GM19395 (cell line): ENCODE measurements around the gene DCTN2.
"Not testable (repeated sequence)": the region's sequence is repeated elsewhere in the genome, so short reads cannot be mapped to it uniquely, and the experiment has no call there.

Experiments used
- ATAC-seq: cut with Tn5 transposase; IDR thresholded peaks from one replicate; pipeline ENCODE4 v1.9.1; 2021; ENCODE audit warnings: mild to moderate bottlenecking, moderate library complexity; ENCODE audit not compliant: unreplicated experiment

Gene DCTN2

DNA sequence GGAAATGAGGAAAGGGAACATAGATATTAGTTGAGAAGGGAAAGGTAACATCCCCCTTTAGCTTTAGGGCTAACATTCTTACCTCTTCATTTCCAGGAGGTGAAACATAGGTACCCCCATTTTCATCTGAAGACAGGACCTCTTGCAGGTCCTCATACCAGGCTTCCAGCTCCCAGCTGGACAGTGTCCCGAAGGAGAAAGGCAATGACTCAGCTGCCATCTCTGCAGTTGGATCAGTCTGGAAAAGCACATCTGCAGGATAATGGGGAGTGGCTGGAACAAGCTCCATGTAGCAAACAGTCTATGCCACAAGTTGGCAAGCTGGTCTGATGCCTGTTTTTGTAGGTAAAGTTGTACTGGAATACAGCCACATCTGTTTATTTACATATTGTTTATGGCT, 29.8 kb downstream of the DCTN2 start:
- no peak for ATAC-seq

DNA sequence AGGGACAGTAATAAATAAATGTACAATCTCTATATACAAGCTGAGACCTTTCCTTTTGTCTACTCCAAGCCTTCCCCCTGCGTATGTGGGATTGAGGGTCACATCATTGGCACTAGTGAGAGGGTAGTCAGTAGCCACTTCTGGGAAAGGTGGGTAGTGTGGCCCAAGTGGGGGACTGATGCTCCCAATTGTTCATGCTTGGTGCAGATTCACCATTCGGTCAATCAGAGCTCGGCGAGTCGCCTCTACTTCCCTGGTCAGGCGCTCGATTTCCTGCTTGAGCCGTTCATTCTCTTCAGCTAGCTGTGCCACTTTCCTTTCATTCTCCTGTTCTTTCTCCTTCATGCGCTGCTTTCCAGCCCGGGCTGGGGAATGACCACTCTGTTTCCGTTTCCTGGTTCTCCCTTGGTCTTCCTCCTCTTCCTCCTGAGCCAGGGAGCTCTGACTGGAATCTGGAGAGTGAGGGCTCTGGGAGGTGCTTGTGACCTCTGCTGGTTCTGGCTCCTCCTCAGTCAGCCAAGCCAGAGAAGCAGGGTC, 30.3 kb downstream of the DCTN2 start:
- no peak for ATAC-seq

DNA sequence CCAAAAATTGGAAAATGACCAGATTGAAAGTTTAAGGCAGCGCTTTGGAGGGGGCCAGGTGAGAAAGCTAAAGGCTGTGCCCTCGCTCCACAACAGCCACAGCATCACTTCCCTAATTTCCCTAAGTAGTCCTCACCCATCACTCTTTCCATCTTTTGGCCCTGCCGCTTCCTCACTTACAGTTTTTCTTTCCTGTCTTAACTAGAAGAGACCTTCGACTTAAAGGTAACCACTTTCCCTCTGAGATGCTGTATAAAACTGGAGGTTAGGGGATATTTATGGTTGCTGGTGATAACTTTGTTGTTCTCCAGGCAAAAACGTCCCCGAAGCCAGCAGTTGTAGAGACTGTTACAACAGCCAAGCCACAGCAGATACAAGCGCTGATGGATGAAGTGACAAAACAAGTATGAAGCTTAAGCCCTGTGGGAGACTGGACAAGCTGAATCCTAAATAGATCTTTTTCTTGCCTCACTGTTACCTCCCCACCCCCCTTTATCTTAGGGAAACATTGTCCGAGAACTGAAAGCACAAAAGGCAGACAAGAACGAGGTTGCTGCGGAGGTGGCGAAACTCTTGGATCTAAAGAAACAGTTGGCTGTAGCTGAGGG, 31.0 kb downstream of the DCTN2 start:
- no peak for ATAC-seq

DNA sequence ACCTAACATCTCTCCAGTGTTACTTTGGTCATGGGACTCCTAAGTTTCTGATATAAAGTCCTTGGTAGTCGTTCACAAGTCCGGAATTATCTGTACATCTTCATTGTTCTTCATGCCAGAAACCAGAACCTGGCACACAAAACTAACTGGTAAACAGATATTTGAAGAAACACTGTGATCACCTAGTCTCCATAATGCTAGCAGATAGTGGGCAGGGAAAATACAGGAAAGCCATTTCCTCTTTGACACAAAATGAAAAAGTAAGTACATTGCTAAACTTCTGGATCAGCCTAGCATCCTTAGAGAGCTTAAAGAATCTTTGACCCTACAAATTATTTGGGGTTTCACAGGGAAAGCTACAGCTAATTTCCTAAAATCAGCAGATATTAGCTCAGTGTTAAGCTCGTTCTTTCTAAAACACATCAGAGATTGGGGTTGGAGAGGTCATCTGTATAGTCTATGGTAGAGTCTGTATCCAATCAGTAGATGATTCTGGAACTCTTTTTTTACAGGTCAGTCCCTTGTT, 31.5 kb downstream of the DCTN2 start:
- ATAC-seq, result no peak

DNA sequence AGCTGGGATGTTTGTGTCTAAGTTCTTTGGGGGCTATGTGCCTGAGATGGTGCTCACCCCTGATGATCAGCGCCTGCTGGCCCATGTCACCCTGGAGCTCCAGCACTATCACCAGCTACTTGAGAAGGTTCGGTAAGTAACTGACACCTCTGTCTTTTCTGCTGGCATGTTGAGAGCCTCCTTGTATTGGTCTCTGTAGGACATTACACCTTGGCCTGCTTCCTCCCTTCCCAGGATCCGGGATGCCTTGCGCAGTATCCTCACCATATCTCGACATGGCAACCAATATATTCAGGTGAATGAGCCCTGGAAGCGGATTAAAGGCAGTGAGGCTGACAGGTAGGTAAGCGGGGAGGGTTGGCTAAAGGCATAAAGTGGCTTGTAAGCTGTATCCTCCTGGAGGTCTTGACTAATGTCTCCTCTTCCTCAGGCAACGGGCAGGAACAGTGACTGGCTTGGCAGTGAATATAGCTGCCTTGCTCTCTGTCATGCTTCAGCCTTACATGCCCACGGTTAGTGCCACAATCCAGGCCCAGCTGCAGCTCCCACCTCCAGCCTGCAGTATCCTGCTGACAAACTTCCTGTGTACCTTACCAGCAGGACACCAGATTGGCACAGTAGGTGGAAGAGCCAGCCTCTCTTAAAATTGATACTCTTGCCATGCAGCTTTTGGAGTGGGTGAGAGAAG, 32.1 kb downstream of the DCTN2 start:
- ATAC-seq, result no peak

DNA sequence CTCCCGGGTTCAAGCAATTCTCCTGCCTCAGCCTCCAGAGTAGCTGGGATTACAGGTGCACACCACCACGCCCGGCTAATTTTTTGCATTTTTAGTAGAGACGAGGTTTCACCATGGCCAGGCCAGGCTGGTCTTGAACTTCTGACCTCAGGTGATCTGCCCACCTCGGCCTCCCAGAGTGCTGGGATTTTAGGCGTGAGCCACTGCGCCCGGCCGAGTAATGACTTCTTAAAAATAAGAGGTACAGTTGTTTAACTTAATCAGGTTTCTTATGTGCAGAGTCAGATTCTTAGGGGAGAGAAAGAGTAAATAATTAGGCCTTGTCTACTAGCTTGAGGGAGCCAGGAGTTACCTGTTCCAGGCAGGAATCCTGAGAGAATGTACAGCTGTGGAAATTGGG, 32.7 kb downstream of the DCTN2 start:
- not testable (repeated sequence) for ATAC-seq

DNA sequence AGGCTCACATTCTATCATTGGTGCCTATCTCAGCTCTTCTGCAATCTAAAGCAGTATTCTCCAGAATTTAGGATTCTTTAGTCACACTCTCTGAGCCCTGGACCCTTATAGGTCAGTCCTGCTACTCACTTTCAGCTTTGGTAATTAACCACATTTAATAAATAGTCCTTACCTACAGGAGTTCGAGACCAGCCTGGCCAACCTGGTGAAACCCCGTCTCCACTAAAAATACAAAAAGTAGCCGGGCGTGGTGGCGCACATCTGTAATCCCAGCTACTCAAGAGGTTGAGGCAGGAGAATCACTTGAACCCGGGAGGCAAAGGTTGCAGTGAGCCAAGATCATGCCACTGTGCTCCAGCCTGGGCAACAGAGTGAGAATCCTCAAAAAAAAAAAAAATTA, 33.3 kb downstream of the DCTN2 start:
- ATAC-seq, result not testable (repeated sequence)

DNA sequence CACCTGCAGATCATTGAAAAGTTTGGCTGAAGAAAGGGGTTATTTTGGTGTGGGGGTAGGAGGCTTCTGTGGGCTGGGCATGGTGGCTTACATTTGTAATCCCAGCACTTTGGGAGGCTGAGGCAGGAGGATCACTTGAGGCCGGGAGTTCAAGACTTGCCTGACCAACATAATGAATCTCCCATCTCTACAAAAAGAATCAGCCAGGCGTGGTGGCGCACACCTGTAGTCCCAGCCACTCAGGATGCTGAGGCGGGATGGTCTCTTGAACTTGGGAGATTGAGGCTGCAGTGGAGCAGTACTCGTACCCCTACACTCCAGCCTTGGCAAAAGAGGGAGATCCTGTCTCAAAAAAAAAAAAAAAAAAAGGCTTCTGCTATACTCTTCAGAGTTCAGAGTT, 33.7 kb downstream of the DCTN2 start:
- no peak for ATAC-seq

DNA sequence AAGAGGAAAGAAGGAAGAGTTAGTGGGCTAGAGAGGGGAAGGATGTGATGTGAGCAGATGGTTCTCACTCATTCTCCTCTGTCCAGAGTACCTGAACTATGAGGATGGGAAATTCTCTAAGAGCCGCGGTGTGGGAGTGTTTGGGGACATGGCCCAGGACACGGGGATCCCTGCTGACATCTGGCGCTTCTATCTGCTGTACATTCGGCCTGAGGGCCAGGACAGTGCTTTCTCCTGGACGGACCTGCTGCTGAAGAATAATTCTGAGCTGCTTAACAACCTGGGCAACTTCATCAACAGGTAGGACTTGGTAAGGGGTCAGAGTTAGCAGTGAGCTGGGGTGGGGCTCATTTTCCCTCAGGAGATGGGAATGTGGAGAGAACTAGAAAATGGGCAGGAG, 34.3 kb downstream of the DCTN2 start:
- ATAC-seq, result no peak

DNA sequence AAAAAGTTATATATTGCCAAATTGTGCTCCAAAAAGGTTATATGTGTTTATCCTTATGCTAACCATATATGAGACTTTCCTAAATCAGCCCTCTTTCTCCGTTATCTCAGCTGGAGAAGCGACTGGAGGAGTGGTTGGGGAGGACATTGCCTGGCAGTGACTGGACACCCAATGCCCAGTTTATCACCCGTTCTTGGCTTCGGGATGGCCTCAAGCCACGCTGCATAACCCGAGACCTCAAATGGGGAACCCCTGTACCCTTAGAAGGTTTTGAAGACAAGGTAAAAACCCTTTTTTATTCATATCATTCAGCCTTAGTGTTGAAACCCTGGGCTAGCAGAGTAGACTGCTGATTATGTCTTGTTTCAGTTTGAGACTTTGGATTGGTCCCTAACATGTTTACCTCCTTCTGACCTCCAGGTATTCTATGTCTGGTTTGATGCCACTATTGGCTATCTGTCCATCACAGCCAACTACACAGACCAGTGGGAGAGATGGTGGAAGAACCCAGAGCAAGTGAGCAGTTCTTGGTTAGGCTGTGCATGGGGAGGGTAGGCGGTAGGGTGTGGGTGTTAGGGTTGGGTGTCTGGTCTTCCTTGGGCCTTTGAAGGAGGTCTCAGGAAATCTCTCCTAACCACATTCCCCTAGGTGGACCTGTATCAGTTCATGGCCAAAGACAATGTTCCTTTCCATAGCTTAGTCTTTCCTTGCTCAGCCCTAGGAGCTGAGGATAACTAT, 35.2 kb downstream of the DCTN2 start:
- no peak for ATAC-seq

DNA sequence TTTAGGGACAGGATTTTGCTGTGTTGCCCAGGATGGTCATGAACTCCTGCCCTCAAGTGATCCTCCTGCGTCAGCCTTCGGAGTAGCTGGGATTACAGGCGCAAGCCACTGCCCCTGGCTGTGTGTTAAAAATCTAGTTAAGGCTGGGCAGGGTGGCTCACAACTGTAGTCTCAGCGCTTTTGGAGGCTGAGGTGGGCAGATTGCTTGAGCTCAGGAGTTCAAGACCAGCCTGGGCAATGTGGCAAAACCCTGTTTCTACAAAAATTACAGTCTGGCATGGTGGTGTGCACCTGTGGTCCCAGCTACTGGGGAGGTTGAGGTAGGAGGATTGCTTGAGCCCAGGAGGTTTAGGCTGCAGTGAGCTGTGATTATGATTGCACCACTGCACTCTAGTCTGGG, 35.8 kb downstream of the DCTN2 start:
- no peak for ATAC-seq

DNA sequence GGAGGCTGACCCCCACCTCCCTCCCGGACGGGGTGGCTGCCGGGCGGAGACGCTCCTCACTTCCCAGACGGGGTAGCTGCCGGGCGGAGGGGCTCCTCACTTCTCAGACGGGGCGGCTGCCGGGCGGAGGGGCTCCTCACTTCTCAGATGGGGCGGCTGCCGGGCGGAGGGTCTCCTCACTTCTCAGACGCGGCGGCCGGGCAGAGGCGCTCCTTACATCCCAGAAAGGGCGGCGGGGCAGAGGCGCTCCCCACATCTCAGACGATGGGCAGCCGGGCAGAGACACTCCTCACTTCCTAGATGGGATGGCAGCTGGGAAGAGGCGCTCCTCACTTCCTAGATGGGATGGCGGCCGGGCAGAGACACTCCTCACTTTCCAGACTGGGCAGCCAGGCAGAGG, 39.2 kb downstream of the DCTN2 start:
- not testable (repeated sequence) for ATAC-seq

DNA sequence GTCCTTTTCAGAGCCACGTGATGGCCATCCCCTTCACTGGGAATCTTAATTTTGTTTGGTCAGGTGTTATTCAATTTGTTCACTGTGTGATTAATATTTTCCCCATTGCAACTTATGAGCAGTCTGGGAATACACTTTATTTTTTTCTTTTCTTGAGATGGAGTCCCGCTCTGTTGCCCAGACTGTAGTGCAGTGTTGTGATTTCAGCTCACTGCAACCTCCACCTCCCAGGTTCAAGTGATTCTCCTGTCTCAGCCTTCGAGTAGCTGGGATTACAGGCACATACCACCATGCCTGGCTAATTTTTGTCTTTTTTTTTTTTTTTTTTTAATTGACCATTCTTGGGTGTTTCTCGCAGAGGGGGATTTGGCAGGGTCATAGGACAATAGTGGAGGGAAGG, 40.5 kb downstream of the DCTN2 start:
- ATAC-seq, result not testable (repeated sequence)

DNA sequence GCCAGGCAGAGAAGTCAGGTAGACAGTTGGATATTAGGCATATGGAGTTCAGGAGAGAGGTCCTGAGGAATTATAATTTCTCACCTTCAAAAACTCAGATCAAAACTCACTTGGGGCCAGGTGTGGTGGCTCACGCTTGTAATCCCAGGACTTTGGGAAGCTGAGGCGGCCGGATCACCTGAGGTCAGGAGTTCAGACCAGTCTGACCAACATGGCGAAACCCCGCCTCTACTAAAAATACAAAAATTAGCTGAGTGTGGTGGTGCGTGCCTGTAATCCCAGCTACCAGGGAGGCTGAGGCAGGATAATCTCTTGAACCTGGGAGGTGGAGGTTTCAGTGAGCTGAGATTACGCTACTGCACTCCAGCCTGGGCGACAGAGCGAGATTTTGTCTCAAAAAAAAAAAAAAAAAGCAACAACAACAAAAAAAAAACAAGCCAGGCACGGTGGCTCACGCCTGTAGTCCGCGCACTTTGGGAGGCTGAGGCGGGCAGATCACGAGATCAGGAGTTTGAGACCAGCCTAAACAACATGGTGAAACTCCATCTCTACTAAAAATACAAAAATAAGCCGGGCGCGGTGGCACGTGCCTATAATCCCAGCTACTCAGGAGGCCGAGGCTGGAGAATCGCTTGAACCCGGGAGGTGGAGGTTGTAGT, 44.6 kb downstream of the DCTN2 start:
- ATAC-seq, result not testable (repeated sequence)

DNA sequence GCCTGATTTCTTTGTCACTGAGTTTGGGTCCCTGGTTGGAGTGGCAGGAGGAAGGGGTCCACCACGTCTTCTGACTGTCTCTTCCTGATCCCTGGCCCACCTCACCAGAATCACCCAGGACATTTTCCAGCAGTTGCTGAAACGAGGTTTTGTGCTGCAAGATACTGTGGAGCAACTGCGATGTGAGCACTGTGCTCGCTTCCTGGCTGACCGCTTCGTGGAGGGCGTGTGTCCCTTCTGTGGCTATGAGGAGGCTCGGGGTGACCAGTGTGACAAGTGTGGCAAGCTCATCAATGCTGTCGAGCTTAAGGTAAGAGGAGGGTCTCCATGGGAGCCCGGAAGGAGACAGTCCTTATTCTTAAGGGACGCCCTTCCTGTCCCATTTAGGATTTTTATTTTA, 46.8 kb downstream of the DCTN2 start:
- ATAC-seq, result no peak

DNA sequence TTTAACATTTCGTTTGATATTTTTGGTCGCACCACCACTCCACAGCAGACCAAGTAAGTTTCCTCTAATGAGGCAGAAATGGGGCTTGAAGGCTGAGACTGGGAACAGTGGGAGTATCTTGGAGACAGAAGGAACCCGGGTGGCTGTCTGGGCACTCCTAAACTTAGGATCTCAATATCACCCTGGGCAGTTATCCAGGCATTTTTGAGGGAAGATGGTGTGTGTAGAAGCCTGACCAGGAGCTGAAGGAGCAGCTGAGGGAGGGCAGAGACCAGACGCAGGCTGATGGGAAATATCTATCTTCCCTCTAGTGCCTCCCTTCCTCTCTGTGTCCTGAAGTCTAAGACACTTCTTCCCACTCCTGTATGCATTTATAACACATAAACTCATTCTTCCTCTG, 48.4 kb downstream of the DCTN2 start:
- ATAC-seq, result no peak

DNA sequence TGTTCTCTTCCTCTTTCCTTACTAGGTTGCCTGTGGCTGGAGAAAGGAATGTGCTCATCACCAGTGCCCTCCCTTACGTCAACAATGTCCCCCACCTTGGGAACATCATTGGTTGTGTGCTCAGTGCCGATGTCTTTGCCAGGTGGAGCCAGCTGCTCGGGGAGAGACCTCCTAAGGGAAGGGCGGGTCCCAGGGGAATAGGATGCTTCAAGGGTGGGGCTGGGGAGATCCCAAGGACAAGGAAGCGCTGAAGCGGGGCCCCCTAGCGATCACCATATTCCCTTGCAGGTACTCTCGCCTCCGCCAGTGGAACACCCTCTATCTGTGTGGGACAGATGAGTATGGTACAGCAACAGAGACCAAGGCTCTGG, 48.9 kb downstream of the DCTN2 start:
- no peak for ATAC-seq

DNA sequence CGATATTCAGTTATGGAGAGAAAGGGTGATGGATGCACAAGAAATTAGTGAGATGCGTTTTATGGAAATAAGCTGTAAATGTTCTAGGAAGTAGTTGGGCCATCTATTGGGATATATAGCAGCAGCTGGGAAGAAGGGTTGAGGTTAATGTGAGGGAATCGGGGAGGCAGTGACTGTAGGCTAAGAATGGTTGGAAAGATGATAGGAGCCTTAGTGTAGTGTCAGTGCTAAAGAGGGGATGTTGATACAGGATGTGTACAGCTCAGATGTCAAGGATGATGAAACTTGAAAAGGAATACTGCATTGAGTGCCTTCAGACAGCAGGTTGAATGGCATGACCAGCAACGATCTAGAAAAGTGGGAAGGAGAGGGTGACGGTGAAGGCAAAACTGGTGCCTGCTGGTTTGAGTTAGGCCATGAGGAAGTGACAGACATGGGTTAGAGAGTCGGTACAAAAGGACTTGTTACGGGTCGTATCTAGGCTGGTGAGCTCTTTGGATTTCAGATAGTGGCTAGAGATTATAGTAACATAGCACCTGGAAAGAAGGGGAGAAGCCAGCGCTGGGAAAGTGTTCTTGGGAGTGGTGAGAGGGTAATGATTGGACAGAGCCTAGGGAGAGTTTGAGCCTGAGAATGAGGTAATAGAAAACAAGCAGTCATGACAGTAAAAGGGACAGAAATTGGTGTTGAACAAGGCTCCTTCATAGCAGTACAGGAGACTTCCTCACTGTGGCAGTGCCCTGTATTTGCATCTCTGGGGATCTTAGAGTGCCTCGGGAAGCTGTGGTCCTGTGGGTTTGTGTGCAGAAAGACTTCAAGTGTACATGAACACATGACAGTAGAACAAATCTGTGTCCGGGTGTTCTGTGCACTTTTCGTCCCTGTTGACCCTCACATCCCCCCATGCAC, 49.5 kb downstream of the DCTN2 start:
- ATAC-seq, result no peak

DNA sequence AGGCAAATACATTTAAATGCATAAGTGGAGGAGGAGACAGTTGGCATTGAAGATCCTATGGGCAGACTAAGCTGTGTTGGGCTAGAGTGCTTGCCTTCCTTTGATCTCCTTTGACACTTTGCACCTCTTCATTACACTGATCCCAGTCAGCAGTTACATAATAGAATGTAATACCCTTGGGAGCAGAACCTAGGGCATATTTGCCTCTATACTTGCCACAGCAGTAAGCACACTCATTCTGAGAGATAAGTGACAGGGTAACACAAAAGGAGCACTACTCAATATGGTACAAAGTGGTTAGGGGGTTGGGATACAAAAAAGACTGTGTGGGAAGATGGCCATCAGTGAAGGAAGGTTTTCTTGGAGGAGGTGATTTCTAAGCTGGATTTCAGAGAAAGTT, 50.2 kb downstream of the DCTN2 start:
- ATAC-seq, result no peak

DNA sequence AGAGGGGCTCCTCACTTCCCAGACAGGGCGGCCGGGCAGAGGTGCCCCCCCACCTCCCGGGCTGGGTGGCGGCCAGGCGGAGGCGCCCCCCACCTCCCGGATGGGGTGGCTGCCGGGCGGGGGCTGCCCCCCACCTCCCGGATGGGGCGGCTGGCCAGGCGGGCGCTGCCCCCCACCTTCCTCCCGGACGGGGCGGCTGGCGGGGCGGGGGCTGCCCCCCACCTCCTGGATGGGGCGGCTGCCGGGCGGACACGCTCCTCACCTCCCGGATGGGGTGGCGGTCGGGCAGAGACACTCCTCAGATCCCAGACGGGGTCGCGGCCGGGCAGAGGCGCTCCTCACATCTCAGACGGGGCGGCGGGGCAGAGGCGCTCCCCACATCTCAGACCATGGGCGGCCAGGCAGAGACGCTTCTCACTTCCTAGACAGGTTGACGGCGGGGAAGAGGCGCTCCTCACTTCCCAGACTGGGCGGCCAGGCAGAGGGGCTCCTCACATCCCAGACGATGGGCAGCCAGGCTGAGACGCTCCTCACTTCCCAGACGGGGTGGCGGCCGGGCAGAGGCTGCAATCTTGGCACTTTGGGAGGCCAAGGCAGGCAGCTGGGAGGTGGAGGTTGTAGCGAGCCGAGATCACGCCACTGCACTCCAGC, 51.8 kb downstream of the DCTN2 start:
- not testable (repeated sequence) for ATAC-seq
